Stimulated activated CD8-positive, alpha-beta memory T cell treated with anti-CD3 and anti-CD28 coated beads, Interleukin-7, amount 100 ng/mL, for 48 hours (primary cell): Measurements from ENCODE around the gene FLT1.

Experiments used
- DNase-seq, 2 donors: peaks; one replicate each; pipeline ENCODE4 v3.0.0-alpha.2; 2020; ENCODE audit warnings: low read depth in 1 of 2; ENCODE audit errors: extremely low read depth in 1 of 2

The FLT1 gene

GRCh38 chr13:28258417-28258816 is 236.5 kb downstream of the FLT1 start:
- DNase-seq: no peak

GRCh38 chr13:28257305-28257704 is 237.6 kb downstream of the FLT1 start:
- DNase-seq: no peak

- no peak for DNase-seq
Observed at GRCh38 chr13:28252547-28252946, 242.4 kb downstream of the FLT1 start.

GRCh38 chr13:28251466-28251865 is 243.5 kb downstream of the FLT1 start:
- no peak for DNase-seq

- DNase-seq: no peak
Observed at GRCh38 chr13:28250542-28250941, 244.4 kb downstream of the FLT1 start.
